HepG2 (cell line): ENCODE data around the gene WWC2. TPM values are rescaled to one million over a fixed set of nuclear protein-coding genes. Genes with fewer than 3 reads are reported as not detected.

ENCODE experiments used
- ATAC-seq: fragments of 200-7000 bp; cut with Tn5 transposase; 3 replicates; pipeline ENCODE4 v1.9.1; 2020; ENCODE audit warnings: mild to moderate bottlenecking, moderate library complexity
- BruUV-seq: library from RNA; stranded (reverse); fragments of 400-500 nt; replicated peaks from 2 replicates; lab custom pipeline; 2021; lab: Mats Ljungman, UMichigan
- CTCF ChIA-PET: fragments of 300-600 bp; formaldehyde crosslinking; extraction: SDS; loops from one replicate; lab custom pipeline; 2021; ENCODE audit warnings: low total read pairs, inconsistent platforms, low intra/inter-chr PET ratio; lab: Yijun Ruan, JAX
- POLR2A ChIA-PET: fragments of 350-600 bp; sonication (Branson Sonifier 250); formaldehyde crosslinking; loops from one replicate; lab custom pipeline; 2020; ENCODE audit warnings: antibody characterized with exemption, inconsistent platforms; lab: Yijun Ruan, JAX
- DNase-seq: peaks from one replicate; pipeline ENCODE4 v3.0.0-alpha.2; 2015; ENCODE audit warnings: low spot score
- FAIRE-seq: peaks from 3 replicates; lab custom pipeline; 2011; peaks lifted over from hg19 to GRCh38; lab: Jason Lieb, UNC
- H2AFZ ChIP-seq: one replicate; pipeline ENCODE4 v1.6.1; 2011; ENCODE audit warnings: low read length, inconsistent platforms
- H3K27ac ChIP-seq: fragments of 300-600 bp; 3 replicates; pipeline ENCODE4 v1.8.0; 2011; ENCODE audit warnings: mixed run types, mild to moderate bottlenecking, mixed read lengths, low read length, inconsistent platforms; ENCODE audit not compliant: insufficient read depth; ENCODE audit errors: extremely low read length
- H3K27me3 ChIP-seq, 2 experiments: fragments of 200-600 bp in 1 of 2; 2 replicates in 1 of 2; 3 replicates in 1 of 2; pipeline versions ENCODE4 v1.6.0 to v1.8.0; 2011; ENCODE audit warnings: low read length in 2 of 2, mild to moderate bottlenecking in 2 of 2, moderate library complexity in 2 of 2, inconsistent platforms in 1 of 2; ENCODE audit not compliant: insufficient read depth in 2 of 2, control insufficient read depth in 1 of 2
- H3K36me3 ChIP-seq, 2 experiments: fragments of 200-600 bp in 1 of 2; replicated peaks in 1 of 2; 2 replicates in 1 of 2; 3 replicates in 1 of 2; pipeline versions ENCODE4 v1.5.1 to v1.8.0; 2011; ENCODE audit warnings: low read length in 2 of 2, inconsistent platforms in 1 of 2; ENCODE audit not compliant: insufficient read depth in 2 of 2, control insufficient read depth in 1 of 2
- H3K4me1 ChIP-seq: 2 replicates; pipeline ENCODE4 v1.5.1; 2012; ENCODE audit warnings: low read length, inconsistent platforms; ENCODE audit not compliant: insufficient read depth
- H3K4me2 ChIP-seq: 2 replicates; pipeline ENCODE4 v1.6.0; 2011; ENCODE audit warnings: low read depth, low read length, inconsistent platforms
- H3K4me3 ChIP-seq, 3 experiments: fragments of 200-600 bp in 1 of 3; sonication (generic), shearing (Covaris generic) in 1 of 3; replicated peaks in 1 of 3; 2 replicates each; pipeline ENCODE4 v1.5.1; 2011 to 2016; ENCODE audit warnings: low read length in 3 of 3, inconsistent platforms in 2 of 3, low read depth in 2 of 3, mild to moderate bottlenecking in 2 of 3, control low read depth in 1 of 3, mixed read lengths in 1 of 3; ENCODE audit not compliant: insufficient read depth in 1 of 3
- H3K79me2 ChIP-seq: one replicate; pipeline ENCODE4 v1.6.1; 2011; ENCODE audit warnings: low read length, inconsistent platforms; ENCODE audit not compliant: insufficient read depth
- H3K9ac ChIP-seq: 2 replicates; pipeline ENCODE4 v1.6.0; 2011; ENCODE audit warnings: mild to moderate bottlenecking, low read depth, low read length, inconsistent platforms; ENCODE audit not compliant: insufficient read depth
- H3K9me3 ChIP-seq: 2 replicates; pipeline ENCODE4 v1.5.1; 2012; ENCODE audit warnings: mild to moderate bottlenecking, low read length
- H4K20me1 ChIP-seq: 2 replicates; pipeline ENCODE4 v1.6.0; 2011; ENCODE audit warnings: inconsistent platforms, mild to moderate bottlenecking, low read length, moderate library complexity; ENCODE audit not compliant: insufficient read depth
- FOXC1 ChIP-seq: sonication (generic); formaldehyde crosslinking; IDR thresholded peaks from 2 replicates; pipeline ENCODE4 v1.8.0; 2022; ENCODE audit warnings: mild to moderate bottlenecking, missing genetic modification reagents, borderline replicate concordance
- IKZF1 ChIP-seq: fragments of 450-650 bp; IDR thresholded peaks from 2 replicates; pipeline ENCODE4 v1.7.1; 2016
- PHB2 ChIP-seq: fragments of 450-650 bp; IDR thresholded peaks from 2 replicates; pipeline ENCODE4 v1.6.1; 2018; ENCODE audit not compliant: partially characterized antibody
- SRSF4 ChIP-seq: fragments of 200-400 bp; formaldehyde crosslinking; IDR thresholded peaks from one replicate; pipeline ENCODE4 v1.6.1; 2018; ENCODE audit warnings: mild to moderate bottlenecking, low read depth, low read length, moderate library complexity; ENCODE audit not compliant: poor library complexity, severe bottlenecking
- TGIF2 ChIP-seq: IDR thresholded peaks from 2 replicates; pipeline ENCODE4 v1.6.1; 2016; ENCODE audit warnings: control low read depth, missing compliant biosample characterization
- ZNF225 ChIP-seq: sonication (generic); formaldehyde crosslinking; IDR thresholded peaks from 2 replicates; pipeline ENCODE4 v1.4.0; 2020; ENCODE audit warnings: mild to moderate bottlenecking, missing genetic modification reagents
- ZNF292 ChIP-seq: sonication (generic); formaldehyde crosslinking; IDR thresholded peaks from 2 replicates; pipeline ENCODE4 v1.8.1; 2022; ENCODE audit warnings: mild to moderate bottlenecking, low read depth, missing genetic modification reagents, borderline replicate concordance
- ZNF496 ChIP-seq: sonication (generic); formaldehyde crosslinking; IDR thresholded peaks from 2 replicates; pipeline ENCODE4 v1.8.1; 2023; ENCODE audit warnings: mild to moderate bottlenecking, moderate library complexity, missing genetic modification reagents; ENCODE audit not compliant: insufficient replicate concordance
- ZNF678 ChIP-seq: sonication (generic); formaldehyde crosslinking; IDR thresholded peaks from 2 replicates; pipeline ENCODE4 v1.4.0; 2020; ENCODE audit warnings: mild to moderate bottlenecking, missing genetic modification reagents
- ZNF879 ChIP-seq: sonication (generic); formaldehyde crosslinking; IDR thresholded peaks from 2 replicates; pipeline ENCODE4 v1.8.1; 2023; ENCODE audit warnings: missing genetic modification reagents
- ZSCAN25 ChIP-seq: sonication (generic); formaldehyde crosslinking; IDR thresholded peaks from 2 replicates; pipeline ENCODE4 v1.8.0; 2022; ENCODE audit warnings: mild to moderate bottlenecking, missing genetic modification reagents
- WGBS: methylation state at CpG from one replicate; pipeline ENCODE4 v1.1.6; 2017; ENCODE audit warnings: low lambda C conversion rate; 5-methylcytosine and 5-hydroxymethylcytosine counted together
- in situ Hi-C: cut with HindIII; loops from 2 replicates; pipeline ENCODE4 v1.10.0; 2017; ENCODE audit warnings: low pct_unique_long_range_greater_than_20kb; ENCODE audit not compliant: extremely low pct_ligation_motif_present
- intact Hi-C: fragments of 100-400 bp; cut with micrococcal nuclease; formaldehyde crosslinking; loops from one replicate; pipeline ENCODE4 v1.10.0; 2022; ENCODE audit not compliant: unreplicated experiment
- polyA plus RNA-seq, 8 experiments: library from polyadenylated mRNA; depleted of rRNA in 3 of 8; stranded (reverse) in 7 of 8; unstranded in 1 of 8; fragments of >200 nt; fragmentation: Illumina TruSeq in 4 of 8; extraction: Trizol in 4 of 8; gene quantifications; 2 replicates each; pipeline versions ENCODE4 v1.2.1 to v1.2.3, GENCODE V29; 2011 to 2016; ENCODE audit warnings: low read depth in 4 of 8, missing spikeins in 1 of 8, mixed read lengths in 1 of 8; ENCODE audit not compliant: insufficient read depth in 1 of 8
- total RNA-seq, 5 experiments: library from RNA; depleted of rRNA; stranded (reverse); fragments of >200 nt; fragmentation: Illumina TruSeq; extraction: Trizol; gene quantifications; 2 replicates each; pipeline ENCODE4 v1.2.3, GENCODE V29; 2016; ENCODE audit warnings: low read depth in 1 of 5
- TF ChIP-seq, protein P1 (sequence below): sonication (generic); formaldehyde crosslinking; IDR thresholded peaks from 2 replicates; pipeline ENCODE4 v1.8.1; 2022; ENCODE audit warnings: low read depth, mild to moderate bottlenecking, missing genetic modification reagents
- TF ChIP-seq, protein P2 (sequence below): sonication (generic); formaldehyde crosslinking; IDR thresholded peaks from 2 replicates; pipeline ENCODE4 v1.4.0; 2020; ENCODE audit warnings: mild to moderate bottlenecking, missing genetic modification reagents

Gene WWC2
- total and polyA plus RNA-seq, 2 of the 13 experiments (the other 11 are each of a cell fraction or from before 2014, with no cell fraction given), result 40.0 to 50.1 TPM

DNA sequence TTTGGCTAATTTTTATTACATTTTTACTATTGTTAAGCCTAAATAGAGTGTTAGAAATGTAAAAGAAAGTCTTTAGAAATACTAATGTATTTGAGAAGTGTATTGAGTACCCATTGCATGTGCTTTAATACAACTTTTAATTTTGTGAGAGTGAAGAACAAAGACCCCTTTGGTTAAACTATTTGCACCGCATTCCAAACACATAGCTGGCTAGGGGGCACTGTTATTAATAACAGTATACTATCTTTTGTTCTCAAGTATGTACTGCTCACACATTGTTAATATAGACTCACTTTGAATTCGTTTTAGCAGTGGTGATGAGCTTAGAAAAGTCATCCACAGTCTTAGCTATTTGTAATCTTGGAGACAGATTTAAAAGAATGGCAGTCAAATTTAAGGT, 114.9 kb downstream of the WWC2 start:
- H3K36me3 ChIP-seq, result peaks cover 3 to 43% of the 10 kb centered on the region in 2 experiments
- WGBS, result 90% methylated on average over 2 of the region's 2 CpGs
- POLR2A ChIA-PET, result no interaction called here
- H3K27ac ChIP-seq, result no peak overlapping the region
- H3K9ac ChIP-seq, result no peak overlapping the region
- no peaks in the 10 kb centered on the region for H3K4me1 ChIP-seq
- no peak for ATAC-seq
- no peak for TF ChIP-seq ZNF225
- TF ChIP-seq ZNF678, result no peak
- no peak for TF ChIP-seq TGIF2
- no peak for TF ChIP-seq FOXC1 (CRISPR knock-in tag)
- no peak for TF ChIP-seq ZNF292 (CRISPR knock-in tag)
- no peaks in the 10 kb centered on the region for H3K79me2 ChIP-seq
- in situ Hi-C loops (no loop called here), intact Hi-C loops (no loop called here)
- CTCF ChIA-PET, result no interaction called here
- no peak overlapping the region for H2AFZ ChIP-seq
- H3K27me3 ChIP-seq, result no peaks in the 10 kb centered on the region
- FAIRE-seq, result no peak
- H3K4me2 ChIP-seq, result no peak overlapping the region
- BruUV-seq, result no TSS peak
- no peak for DNase-seq
- no peak overlapping the region for H3K4me3 ChIP-seq
- no peaks in the 10 kb centered on the region; the same call in 1 of the 2 replicates for H4K20me1 ChIP-seq
- no peaks in the 10 kb centered on the region for H3K9me3 ChIP-seq

DNA sequence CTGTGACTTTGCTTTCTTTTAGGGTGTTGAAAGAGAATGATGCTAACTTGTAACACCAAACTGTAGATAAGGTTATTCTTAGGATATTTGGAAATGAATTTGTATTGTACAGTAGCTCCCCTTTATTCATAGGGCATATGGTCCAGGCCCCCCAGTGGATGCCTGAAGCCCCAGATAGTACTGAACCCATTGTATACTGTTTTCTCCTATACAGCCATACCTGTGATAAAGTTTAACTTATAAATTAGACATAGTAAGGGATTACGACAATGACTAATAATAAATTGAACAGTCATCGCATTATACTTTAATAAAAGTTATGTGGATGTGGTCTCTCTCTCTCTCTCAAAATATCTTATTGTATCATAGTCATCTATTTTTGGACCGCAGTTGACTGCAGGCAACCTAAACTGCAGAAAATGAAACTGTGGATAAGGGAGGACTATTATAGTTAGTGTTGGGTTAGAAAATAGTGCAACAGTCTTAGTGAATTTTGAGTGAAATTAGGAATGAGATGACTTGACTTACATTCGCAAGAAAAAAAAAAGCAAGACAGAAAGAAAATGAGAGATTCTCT, 115.9 kb downstream of the WWC2 start:
- DNase-seq (no peak), FAIRE-seq (no peak), ATAC-seq (no peak)
- no peak overlapping the region for H3K4me3 ChIP-seq
- POLR2A ChIA-PET, result no interaction called here
- no peak overlapping the region for H3K27ac ChIP-seq
- no peak overlapping the region for H3K4me2 ChIP-seq
- no peaks in the 10 kb centered on the region for H3K27me3 ChIP-seq
- H4K20me1 ChIP-seq, result no peaks in the 10 kb centered on the region; the same call in 1 of the 2 replicates
- no peak overlapping the region for H2AFZ ChIP-seq
- CTCF ChIA-PET, result no interaction called here
- H3K36me3 ChIP-seq, result peaks cover 4 to 39% of the 10 kb centered on the region in 2 experiments
- no peaks in the 10 kb centered on the region for H3K4me1 ChIP-seq
- TF ChIP-seq, protein P1, sequence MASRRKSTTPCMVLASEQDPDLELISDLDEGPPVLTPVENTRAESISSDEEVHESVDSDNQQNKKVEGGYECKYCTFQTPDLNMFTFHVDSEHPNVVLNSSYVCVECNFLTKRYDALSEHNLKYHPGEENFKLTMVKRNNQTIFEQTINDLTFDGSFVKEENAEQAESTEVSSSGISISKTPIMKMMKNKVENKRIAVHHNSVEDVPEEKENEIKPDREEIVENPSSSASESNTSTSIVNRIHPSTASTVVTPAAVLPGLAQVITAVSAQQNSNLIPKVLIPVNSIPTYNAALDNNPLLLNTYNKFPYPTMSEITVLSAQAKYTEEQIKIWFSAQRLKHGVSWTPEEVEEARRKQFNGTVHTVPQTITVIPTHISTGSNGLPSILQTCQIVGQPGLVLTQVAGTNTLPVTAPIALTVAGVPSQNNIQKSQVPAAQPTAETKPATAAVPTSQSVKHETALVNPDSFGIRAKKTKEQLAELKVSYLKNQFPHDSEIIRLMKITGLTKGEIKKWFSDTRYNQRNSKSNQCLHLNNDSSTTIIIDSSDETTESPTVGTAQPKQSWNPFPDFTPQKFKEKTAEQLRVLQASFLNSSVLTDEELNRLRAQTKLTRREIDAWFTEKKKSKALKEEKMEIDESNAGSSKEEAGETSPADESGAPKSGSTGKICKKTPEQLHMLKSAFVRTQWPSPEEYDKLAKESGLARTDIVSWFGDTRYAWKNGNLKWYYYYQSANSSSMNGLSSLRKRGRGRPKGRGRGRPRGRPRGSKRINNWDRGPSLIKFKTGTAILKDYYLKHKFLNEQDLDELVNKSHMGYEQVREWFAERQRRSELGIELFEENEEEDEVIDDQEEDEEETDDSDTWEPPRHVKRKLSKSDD (CRISPR knock-in tag), result no peak
- TF ChIP-seq IKZF1 (no peak), ZNF496 (CRISPR knock-in tag) (no peak), PHB2 (no peak), FOXC1 (CRISPR knock-in tag) (no peak), ZNF879 (no peak), SRSF4 (no peak), ZSCAN25 (CRISPR knock-in tag) (no peak)
- TF ChIP-seq, protein P2, sequence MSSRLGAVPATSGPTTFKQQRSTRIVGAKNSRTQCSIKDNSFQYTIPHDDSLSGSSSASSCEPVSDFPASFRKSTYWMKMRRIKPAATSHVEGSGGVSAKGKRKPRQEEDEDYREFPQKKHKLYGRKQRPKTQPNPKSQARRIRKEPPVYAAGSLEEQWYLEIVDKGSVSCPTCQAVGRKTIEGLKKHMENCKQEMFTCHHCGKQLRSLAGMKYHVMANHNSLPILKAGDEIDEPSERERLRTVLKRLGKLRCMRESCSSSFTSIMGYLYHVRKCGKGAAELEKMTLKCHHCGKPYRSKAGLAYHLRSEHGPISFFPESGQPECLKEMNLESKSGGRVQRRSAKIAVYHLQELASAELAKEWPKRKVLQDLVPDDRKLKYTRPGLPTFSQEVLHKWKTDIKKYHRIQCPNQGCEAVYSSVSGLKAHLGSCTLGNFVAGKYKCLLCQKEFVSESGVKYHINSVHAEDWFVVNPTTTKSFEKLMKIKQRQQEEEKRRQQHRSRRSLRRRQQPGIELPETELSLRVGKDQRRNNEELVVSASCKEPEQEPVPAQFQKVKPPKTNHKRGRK (CRISPR knock-in tag), result no peak
- no peak overlapping the region for H3K9ac ChIP-seq
- H3K9me3 ChIP-seq, result no peaks in the 10 kb centered on the region
- BruUV-seq, result no TSS peak
- WGBS, result 97% methylated on average over 4 of the region's 4 CpGs
- in situ Hi-C loops, result no loop called here
- H3K79me2 ChIP-seq, result no peaks in the 10 kb centered on the region
- intact Hi-C loops, result no loop called here
